NCI-H1436 (cell line): ENCODE results near the gene PTPRJ.
"Not testable (repeated sequence)": the region's sequence is repeated elsewhere in the genome, so short reads cannot be mapped to it uniquely, and the experiment has no call there.

ENCODE experiments used
- DNase-seq: peaks from one replicate; lab custom pipeline; 2025; lab: John Stamatoyannopoulos, UW

Gene PTPRJ

DNA sequence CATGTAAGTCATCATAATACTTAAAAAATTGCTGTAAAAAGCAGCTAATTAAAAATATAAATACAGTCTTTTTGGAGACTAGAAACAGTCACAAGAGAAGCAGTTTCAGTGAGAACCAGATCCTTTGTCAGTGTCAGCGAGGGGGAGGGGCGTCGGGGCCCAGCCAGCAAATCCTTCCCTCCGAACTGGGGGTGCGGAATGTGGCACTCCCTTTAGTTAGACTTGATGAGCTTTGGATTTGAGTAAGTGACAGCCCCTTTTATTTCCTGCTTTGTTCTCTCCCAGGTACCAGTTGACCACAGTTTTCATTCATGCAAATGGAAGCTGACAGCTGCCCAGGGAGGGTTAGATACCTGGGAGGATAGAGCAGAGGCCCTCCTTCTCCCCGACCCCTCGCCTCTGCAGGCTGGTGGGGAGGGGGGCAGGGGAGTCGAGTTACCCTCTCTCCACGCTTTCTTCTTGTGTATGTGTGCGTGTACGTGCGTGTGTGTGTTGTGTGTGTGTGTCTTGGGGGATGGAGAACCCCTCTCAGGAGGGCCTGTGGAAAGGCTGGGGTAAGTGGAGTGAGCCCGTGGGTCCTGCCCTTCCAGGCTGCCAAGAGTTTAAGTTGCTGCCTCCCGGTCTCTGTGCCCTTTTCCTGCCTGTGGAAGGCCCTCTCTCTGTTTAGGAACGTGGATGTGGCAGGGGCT lies 38.3 kb downstream of the PTPRJ start:
- DNase-seq = no peak

DNA sequence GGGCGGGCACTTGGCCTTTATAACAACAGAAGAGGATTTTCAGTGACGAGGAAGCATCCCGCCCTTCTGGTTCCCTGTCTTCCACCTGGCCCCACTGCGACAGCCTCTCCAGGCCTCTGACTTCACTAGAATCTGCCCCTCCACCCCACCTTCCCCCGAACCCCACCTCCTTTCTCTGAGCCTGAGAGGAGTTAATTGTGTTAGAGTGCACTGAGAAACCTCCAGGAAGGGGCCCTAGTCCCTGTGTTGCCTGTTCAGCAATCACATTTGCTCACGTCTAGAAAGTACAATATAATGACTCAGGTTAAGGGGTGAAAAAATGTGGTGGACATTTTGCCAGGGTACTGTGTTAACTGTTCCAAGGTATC lies 38.8 kb downstream of the PTPRJ start:
- peak; percentile 65 for DNase-seq

DNA sequence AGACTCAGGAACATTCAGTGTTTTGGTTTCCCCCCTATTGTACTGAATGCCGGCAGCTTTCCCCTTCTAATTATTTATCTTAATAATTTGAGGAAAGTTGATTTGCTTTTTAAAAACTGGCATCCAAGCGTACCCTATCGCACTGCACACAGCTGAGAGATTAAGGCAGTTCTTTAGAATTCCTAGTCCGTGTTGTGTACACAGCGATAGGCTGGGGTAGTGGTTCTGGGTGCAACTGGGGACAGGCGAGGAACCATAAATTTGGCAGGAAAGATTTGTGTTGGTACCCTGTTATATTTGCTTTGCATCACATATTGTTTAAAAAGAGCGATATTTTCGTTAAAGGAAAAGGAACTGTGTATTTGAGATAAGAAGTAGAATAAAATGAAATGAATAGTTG lies 39.2 kb downstream of the PTPRJ start:
- no peak for DNase-seq

DNA sequence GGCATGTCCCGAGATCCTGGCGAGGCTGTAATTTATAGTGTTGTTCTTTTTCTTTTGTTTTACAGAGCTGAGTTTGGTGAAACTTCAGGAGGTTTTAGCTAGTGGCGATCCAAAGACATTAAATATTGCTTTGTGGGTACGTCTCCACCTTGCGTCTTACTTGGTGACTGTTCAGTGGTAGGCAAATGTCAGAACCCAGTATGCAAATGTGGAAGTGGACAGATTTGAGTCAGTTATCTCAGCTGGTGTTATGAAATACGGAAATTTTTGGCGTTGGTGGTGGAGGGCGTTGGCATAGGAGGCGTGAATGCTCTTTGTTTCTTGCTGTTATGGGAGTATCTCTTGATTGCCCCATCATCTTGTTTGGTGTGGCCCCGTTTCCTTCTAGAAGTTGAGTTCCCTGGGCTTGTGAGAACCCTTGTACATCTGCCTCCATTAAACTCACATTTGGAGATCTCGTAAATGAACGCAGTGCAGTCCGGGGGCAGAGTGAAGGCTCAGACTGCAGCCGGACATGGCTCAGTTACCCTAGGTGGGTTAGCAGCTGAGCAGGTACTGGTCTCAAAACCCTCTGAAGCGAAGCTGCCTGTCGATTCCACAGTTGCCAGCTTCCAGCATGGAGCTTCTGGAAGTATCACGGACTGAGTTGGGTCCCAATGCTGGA lies 39.9 kb downstream of the PTPRJ start:
- no peak for DNase-seq

DNA sequence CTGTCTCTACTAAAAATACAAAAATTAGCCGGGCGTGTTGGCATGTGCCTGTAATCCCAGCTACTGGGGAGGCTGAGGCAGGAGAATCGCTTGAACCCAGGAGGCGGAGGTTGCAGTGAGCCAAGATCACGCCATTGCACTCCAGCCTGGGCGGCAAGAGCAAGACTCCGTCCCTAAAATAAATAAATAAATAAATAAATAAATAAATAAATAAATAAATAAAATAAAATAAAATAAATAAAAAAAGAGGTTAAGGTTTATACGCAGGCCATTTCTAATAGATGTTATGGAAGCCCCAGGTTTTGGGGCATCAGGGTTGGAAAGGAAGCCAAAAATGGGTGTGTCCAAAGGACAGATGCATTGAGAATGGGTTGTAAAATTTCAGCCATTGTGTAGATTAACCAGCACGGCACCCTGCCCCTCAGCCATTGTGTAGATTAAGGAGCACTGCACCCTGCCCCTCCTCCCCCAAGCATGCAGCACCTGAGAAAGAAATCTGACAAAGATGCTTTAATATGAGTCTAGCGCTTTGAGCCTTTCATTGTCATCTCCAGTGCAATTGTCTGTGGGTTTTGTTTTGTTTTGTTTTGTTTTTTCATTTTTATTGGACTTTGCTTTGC lies 41.0 kb downstream of the PTPRJ start:
- DNase-seq = not testable (repeated sequence)

DNA sequence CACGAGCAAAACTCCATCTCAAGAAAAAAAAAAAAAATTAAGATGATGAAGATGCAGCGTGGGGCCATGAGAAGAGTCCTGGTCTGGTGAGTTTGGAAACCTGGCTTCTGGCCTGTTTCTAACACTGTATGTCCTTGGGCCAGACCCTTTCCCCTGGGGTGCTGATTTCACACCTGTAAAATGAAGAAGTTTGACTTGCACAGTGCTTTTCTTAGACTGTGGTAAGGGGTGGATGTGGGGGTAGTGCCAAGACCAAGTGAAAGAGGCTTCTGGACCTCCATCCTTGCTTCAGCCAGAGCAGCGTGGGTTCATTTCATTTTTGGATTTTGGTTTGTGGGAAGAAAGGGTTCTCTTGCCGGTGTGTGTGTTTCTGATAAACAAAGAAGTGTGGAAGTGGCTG lies 42.1 kb downstream of the PTPRJ start:
- no peak for DNase-seq

DNA sequence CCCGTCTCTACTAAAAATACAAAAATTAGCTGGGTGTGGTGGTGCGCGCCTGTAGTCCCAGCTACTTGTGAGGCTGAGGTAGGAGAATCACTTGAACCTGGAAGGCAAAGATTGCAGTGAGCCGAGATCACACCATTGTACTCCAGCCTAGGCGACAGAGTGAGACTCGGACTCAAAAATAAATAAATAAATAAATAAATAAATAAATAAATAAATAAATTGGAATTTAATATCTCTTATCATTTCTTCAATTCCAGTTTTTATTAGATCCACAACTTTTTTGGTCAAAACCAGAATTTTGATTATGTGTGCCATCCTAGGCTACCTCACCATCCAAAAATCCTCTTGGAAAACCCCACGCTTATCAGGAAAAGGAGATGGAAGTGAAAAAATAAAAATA lies 43.2 kb downstream of the PTPRJ start:
- not testable (repeated sequence) for DNase-seq

DNA sequence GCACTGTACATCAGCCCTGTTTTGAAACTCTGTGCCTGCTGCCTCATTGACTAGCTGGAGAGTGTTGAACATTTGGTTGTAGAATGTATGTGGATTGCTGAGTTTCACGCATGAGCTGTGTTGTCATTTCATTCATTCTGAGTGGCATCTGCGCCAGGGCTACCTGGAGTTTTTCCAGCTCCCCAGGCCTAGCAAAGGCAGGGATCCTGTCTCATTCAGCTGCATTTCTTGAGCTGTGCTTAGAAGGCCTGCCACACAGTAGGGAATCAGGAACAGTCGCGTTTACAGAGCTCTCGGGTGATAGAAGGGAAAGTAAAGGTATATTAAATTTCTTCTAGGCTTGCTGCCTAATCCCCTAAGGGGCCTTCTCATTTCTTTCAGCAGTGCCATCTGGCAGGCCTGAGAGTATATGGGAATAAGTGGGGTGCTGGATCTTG lies 44.3 kb downstream of the PTPRJ start:
- DNase-seq = no peak

DNA sequence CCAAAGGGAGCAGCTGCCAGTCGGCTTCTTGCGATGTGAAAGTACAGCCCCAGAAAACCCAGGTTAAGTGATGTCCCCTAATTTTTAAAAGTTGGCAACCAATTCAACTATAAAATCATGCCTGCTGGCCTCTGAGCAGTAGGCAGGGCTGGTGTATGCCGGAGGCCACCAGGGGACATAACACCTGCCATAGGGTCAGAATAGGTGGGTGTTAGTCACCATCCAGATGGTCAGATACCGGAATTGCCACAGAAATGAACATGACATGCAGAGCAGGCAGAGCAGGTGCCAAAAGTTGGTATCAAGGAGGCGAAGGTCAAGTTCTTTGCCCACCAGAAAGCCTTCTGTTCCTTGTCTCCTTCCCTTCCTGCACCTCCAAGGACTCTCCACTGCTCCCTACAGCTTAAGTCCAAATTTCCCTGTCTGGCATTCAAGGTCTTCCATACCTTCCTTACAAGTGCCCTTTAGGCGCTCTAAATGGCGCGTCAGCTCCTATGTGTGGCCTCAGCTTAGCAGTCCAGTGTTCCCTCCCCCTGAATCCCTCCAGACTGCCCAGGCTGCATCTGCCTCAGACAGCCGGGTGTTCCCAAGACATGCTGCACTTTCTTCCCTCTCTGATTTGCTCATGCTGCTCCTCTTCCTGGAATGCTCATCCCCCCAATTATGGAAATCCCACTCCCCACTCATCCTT lies 45.1 kb downstream of the PTPRJ start:
- DNase-seq = no peak

DNA sequence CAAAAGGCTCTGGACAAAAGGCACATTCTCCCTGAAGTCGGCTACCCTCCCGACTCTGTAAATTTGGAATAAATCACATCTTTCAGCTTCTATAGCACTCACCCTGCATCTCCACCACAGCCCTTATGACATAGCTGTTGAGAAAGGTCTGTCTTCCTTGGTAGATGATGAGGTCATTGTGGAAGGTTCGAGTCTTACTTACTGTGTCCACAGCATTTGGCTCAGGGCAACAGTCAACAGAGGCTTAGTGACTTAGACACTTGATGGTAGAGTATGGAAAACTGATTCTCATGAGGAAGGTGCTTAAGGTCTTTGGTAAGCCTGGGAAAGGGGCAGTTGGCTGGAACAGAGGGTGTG lies 45.6 kb downstream of the PTPRJ start:
- DNase-seq = no peak

DNA sequence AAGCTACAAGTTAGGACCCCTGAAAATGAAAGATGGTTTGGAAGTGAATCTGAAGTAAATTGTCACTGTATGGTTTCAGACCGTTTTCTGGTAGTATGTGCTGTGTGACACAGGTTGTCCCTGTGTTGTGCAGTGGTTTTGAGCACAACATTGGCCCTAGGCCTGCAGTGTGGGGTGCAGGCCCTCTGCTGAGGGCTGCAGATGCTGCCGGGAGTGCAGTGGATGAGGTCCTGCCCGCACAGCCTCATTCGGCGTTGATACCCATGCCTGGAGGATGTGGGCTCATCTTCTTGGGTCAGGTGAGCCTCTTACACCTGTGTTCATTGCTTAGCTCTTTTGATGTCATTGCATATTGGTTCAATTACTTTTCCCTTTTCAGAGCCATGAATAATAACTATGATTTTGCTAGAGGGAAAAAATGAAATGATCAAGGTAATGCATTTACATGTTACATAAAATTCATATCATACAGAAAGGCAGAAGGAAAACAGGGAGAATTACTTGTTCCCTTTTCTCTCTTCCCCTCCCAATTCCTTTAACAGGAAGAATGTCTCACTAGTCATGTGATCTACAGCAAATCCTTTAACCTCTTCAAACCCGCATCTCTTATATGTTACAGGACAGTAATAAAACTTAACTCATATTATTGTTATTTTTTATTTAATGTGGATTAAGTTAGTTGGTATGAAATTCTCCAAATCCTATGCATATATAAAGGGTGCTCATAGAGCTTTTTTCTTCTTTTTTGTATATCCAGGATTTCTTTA lies 48.7 kb downstream of the PTPRJ start:
- DNase-seq = no peak

DNA sequence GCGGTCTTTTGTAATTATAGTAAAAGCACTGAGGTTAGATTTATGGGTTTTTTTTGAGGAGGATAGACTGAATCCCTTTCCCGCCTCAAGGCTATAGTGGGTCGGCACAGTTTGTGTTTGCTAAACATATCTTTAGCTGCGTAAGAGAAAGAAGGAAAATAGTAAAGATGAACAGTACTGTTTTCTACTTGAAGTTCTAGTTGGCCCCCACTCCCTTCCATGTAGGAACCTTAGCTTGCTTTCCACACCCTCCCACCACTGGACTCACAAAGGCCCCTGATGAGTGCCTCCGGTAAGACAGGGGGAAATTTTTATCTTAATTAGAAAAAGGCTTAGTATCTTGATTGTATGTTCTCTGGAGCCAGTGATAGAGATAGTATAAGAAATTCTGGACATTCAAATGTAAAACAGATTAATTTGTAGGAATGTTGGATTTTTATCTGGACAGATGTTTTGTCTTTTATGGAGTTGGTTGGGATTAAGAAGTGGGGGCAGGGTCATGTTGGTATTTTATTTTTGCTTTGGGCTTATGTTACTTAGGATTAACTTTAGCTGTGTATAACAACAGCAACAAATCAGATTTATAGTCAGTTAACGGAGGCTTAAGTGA lies 49.4 kb downstream of the PTPRJ start:
- DNase-seq = no peak

DNA sequence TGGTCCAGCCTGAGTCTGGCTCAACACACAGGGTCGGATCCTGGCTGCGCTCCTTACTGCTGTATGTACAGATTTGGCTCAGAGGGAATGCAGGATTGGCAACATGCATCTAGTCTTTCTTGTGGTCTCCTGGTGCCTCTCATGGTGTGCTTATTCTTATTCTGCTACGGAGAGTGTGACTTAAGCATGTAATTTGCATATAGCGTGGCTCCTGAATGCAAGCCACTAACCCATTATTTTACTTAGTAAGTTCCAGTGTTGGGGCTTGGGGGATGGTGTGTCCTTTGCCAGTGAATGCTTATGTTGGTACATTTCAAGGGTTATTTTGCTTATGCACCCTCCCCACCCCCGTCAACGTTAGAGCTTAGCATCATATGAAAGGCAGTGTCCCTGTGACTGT lies 51.2 kb downstream of the PTPRJ start:
- no peak for DNase-seq

DNA sequence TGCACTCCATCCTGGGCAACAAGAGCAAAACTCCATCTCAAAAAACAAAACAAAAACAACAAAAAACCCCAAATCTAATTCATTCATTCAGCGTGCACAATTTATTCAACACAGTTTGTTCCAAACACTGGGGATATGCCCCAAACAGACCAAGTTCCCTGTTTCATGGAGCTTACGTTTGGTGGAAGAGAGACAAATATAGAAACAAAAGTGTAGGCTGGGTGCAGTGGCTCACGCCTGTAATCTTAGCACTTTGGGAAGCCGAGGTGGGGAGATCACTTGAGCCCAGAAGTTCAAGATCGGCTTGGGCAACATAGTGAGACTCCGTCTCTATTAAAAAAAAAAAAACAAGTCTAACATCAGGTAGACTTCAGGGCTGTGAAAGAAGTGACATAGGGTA lies 52.4 kb downstream of the PTPRJ start:
- no peak for DNase-seq

DNA sequence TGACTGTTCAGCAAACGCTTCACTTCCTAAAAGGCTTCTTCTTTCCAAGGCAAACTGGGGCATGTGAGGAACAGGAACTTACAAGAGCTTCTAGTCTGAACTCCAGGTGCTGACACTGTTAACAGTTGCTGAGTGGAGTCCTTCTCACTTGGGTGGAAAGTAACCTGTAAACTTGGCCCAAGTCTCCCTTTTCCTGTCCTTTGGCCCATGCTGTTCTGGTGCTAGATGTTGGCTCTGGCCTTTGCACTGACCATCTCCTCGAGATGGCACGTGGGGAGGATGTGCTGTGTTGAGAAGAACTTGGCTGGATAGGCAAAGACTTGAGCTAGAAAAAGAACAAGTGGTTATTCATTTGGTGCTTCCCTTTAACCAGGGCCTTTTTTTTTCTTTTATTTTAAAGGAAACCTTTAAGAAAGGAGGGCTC lies 53.6 kb downstream of the PTPRJ start:
- DNase-seq = no peak

DNA sequence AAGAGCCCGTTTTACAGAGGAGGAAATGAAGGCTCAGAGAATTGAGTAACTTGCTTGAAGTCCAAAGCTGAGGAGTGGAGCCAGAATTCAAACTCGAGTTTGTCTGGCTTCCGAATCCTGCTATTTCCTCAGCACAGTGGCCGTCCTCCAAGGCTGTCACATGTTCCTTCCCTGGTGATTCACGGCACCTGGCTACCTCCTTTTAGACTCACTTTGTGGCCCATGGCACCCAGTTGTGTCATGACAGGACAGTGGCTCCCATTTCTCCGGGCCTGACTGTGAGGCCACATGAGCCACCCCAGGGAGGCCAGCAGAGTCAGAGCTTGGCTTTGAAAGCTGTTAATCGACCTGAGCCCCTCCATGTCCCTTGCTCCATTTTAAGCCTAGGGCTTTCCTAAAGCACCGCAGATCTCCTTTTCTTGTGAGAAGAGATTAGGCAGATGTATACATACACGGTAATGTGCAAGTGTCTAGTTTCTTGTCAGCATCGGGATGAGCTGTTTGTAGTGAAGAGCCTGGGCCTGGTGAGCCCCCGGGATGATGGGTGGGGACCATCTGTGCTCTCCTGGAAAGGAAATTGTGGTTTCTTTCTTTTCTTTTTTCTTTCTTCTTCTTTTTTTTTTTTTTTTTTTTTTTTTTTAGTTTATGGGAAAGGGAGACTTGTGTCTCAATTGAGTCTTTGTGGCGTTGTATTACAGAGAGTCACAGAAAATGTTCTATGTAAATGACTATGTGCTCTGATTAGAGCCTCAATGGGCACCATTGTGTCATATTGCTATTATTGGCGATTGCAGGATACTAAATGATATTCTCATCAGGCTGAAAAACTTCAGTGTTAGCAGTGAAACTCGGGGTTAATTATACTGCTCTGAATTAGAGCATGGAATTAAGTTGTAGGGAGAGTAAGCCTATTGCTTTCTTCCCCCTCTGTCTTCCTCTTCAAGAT lies 54.8 kb downstream of the PTPRJ start:
- no peak for DNase-seq

DNA sequence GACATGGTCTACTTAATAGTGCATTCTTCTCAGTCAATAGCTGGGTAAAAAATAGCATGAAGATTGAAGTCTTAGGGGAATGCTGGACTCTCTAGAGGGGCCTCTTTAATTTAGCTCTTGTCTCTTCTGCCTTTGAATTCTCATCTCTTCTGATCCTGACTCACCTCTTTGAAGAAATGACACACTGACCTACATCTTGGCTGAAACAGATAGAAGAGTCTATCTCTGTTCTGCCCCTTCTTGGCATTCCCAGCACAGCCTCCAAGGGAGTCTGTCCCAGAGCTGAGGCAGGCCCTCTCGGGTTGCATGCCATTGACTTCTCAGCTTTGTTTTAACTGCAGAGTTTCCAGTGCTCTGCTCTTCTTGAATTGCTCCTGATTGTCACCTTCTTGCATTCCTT lies 55.7 kb downstream of the PTPRJ start:
- DNase-seq = no peak

DNA sequence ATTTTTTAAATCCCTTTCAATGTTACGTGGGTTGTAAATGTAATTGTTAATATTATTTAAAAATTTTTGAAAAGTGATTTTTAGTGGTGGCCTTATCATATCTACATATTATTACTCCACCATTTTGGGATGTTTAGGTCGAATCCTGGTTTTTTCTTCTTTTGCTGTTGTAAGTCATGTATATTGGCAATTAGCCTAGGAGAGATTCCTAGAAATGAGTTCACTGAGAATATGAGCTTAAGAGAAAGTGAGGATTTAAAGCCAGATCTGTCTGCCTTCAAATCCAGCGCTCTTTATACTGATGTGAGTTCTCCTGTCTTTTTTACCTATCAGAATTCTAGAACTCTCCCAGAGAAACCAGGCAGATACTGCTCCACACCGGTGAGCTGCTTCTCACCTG lies 56.1 kb downstream of the PTPRJ start:
- no peak for DNase-seq

DNA sequence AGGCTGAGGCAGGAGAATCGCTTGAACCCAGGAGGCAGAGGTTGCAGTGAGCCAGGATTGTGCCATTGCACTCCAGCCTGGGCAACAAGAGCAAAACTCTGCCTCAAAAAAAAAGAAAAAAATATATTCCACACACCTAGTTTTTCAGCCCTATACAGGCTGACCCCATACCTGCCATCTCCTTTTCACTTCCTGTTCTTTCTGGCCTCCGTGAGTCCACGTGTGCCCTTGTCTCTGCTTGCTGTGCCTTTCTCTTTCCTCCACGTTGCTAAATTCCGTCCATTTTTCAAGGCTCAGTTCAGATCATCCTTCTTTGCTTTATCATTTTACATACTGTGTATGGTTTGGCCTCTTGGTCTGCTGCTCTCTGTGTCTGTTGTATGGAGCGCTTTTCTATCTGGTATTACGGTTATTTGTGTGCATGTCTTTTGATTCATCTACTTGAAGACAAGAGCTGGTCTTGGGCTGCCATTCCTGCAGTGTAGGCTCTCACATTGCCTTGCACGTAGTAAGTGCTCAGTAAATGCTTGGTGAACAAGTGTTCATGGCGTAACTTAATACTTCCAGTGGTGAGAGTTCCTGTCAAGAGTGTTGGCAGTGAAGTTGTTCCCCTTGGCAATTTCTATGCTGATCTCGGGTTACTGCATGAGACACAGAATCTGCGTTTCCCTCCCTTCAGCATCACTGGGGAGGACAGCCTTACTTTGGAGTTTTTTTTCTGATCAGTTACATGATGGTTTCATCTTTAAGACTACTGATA lies 57.5 kb downstream of the PTPRJ start:
- DNase-seq = no peak
